Dendritic cell treated with granulocyte-macrophage colony-stimulating factor and Interleukin-4, amounts not matched to agents 40 ng/mL and 50 ng/mL, for 4 days (primary cell): ENCODE measurements around the gene ABLIM3.
A peak's percentile ranks its signal among the peaks of the same experiment; 100 is the strongest.

Source experiments
- H3K27ac Mint-ChIP-seq: one replicate; pipeline ENCODE4 v1.8.0; 2022; ENCODE audit warnings: mild to moderate bottlenecking, mixed read lengths
- H3K27me3 Mint-ChIP-seq: one replicate; pipeline ENCODE4 v1.8.0; 2022; ENCODE audit warnings: mild to moderate bottlenecking, mixed read lengths
- H3K36me3 Mint-ChIP-seq: one replicate; pipeline ENCODE4 v1.8.0; 2022; ENCODE audit warnings: low read depth, mixed read lengths
- H3K4me1 Mint-ChIP-seq: one replicate; pipeline ENCODE4 v1.8.0; 2022; ENCODE audit warnings: low read depth, mixed read lengths
- H3K4me3 Mint-ChIP-seq: one replicate; pipeline ENCODE4 v1.8.0; 2022; ENCODE audit warnings: mild to moderate bottlenecking, moderate library complexity, mixed read lengths
- H3K9me3 Mint-ChIP-seq: one replicate; pipeline ENCODE4 v1.8.0; 2022; ENCODE audit warnings: mixed read lengths
- intact Hi-C: fragments of 100-400 bp; cut with micrococcal nuclease; formaldehyde crosslinking; loops from one replicate; pipeline ENCODE4 v1.15.0; 2022

The ABLIM3 gene

GRCh38 chr5:149278451-149279210 lies 137.3 kb downstream of the ABLIM3 start:
- Mint-ChIP-seq H3K36me3 (no peaks in the 10 kb centered on the region), H3K27me3 (peaks cover 16% of the 10 kb centered on the region), H3K9me3 (peaks cover 10% of the 10 kb centered on the region), H3K4me1 (peaks cover 28% of the 10 kb centered on the region), H3K4me3 (no peak overlapping the region), H3K27ac (peak overlapping the region; percentile 1)
- intact Hi-C loops: no loop called here

- peaks cover 31% of the 10 kb centered on the region for H3K4me1 Mint-ChIP-seq
- H3K4me3 Mint-ChIP-seq: no peak overlapping the region
- H3K27me3 Mint-ChIP-seq: peaks cover 13% of the 10 kb centered on the region
- H3K36me3 Mint-ChIP-seq: no peaks in the 10 kb centered on the region
- intact Hi-C loops: no loop called here
- H3K27ac Mint-ChIP-seq: no peak overlapping the region
- H3K9me3 Mint-ChIP-seq: peaks cover 10% of the 10 kb centered on the region
These were observed 138.4 kb downstream of the ABLIM3 start for GRCh38 chr5:149279661-149280060.

- Mint-ChIP-seq H3K4me3 (no peak overlapping the region), H3K36me3 (no peaks in the 10 kb centered on the region), H3K4me1 (peaks cover 33% of the 10 kb centered on the region), H3K27me3 (peaks cover 13% of the 10 kb centered on the region), H3K9me3 (peaks cover 10% of the 10 kb centered on the region), H3K27ac (no peak overlapping the region)
- intact Hi-C loops: no loop called here
These were observed 138.8 kb downstream of the ABLIM3 start for GRCh38 chr5:149280124-149280523.

DNA sequence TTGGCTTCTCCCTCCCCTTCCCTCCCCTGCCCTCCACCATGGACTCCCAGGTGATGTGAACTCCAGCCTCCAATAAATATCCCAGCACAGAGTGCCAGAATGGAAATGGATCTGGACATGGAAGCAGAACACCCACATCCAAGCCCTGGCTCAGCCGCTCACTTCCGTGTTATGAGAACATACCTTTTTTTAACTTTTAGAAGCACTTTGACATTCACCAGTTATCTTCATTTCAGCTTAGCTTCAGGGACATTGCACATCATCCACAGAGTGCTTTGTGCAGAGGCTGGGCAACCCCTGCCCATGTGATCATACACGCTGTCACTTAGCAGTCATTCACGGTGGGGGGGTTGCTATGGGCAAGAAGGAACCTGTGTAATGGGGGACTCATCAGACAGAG lies 139.5 kb downstream of the ABLIM3 start:
- peaks cover 9% of the 10 kb centered on the region for H3K27me3 Mint-ChIP-seq
- no peaks in the 10 kb centered on the region for H3K36me3 Mint-ChIP-seq
- intact Hi-C loops: no loop called here
- H3K9me3 Mint-ChIP-seq: peaks cover 10% of the 10 kb centered on the region
- H3K4me1 Mint-ChIP-seq: peaks cover 33% of the 10 kb centered on the region
- H3K4me3 Mint-ChIP-seq: no peak overlapping the region
- no peak overlapping the region for H3K27ac Mint-ChIP-seq

DNA sequence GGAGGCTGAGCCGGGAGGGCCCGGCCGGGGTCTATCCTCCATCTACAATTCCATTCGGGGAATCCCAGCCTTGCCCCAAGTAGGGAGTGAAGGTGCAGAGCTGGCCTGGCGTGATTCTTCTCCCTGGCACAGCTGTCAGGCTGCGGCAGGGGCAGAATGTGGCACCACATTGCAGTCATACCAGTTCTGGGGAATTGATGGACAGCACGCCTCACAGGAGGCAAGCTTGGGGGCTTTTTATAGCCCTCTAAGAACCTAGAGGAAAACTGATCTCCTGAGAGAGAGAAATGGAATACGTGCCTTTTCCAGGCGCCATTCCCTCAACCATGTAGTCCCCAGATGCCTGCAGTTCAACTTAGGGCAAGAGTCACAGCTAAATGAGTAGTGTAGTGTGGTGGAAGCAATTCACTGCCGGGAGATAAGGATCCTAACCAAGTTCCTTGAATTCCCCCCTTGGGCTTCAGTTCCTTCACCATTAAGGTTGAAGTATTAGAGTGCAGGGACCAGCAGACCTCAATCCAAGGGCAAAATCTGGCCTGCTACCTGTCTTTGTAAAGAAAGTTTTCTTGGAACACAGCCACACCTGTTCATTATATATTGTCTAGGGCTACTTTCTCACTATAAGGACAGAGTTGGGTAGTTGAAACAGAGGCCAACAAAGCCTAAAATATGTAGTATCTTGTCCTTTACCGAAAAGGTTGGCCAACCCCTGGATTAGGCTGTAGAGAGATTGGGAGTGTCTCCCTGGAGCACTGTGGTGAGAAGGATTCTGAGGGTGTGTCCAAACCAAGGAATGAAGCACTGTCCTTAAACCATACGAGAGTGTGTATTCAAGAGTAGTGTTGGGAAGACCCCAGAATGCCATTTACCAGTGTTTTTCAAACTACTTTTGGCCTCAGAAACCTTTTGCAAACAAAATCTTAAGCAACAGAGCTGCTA lies 141.0 kb downstream of the ABLIM3 start:
- Mint-ChIP-seq H3K4me3 (no peak overlapping the region), H3K9me3 (peaks cover 10% of the 10 kb centered on the region), H3K36me3 (no peaks in the 10 kb centered on the region), H3K4me1 (peaks cover 30% of the 10 kb centered on the region), H3K27me3 (peaks cover 6% of the 10 kb centered on the region), H3K27ac (no peak overlapping the region)
- intact Hi-C loops: no loop called here

GRCh38 chr5:149282966-149283332 lies 141.7 kb downstream of the ABLIM3 start:
- no peak overlapping the region for H3K4me3 Mint-ChIP-seq
- peaks cover 10% of the 10 kb centered on the region for H3K9me3 Mint-ChIP-seq
- peaks cover 5% of the 10 kb centered on the region for H3K27me3 Mint-ChIP-seq
- H3K27ac Mint-ChIP-seq: no peak overlapping the region
- H3K4me1 Mint-ChIP-seq: peaks cover 23% of the 10 kb centered on the region
- intact Hi-C loops: no loop called here
- H3K36me3 Mint-ChIP-seq: no peaks in the 10 kb centered on the region

DNA sequence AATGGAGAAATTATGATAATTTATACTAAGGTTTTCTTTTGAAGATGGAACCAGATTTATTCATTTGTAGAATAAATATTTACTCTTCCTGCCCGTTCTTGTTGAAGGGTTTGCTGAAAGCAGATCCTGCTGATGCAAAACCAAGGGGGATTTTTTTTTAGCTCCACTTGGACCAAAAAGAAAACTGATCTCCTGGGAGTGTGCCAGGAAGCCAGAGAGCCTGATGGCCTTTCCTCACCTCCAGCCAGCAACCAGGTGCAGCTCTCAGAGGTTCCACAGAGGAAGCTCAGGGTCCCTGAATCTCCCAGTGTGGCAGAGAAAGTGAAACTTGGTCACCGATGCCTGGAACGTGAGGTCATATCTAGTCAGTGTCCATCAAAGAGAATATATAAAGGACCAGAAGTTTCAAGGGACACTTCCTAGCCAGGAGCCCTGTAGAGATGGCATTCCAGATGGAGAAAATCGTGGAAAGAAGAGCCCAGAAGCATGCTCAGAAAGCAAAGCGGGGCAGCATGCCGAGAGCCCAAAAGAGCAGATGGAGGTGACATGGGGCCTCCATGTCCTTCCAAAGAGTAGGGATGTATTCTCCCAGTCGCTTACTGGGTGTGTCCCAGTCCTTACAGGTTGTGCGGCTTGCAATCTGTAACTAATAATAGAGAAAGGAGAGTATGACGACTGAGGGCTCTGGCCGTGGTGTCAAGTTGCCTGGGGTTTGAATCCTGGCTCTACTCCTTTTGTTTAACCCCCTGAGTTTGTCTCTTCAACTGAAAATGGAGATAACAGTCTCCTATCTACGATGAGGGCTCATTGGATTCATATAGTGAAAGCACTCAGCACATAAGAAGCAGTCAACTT lies 142.6 kb downstream of the ABLIM3 start:
- intact Hi-C loops: no loop called here
- Mint-ChIP-seq H3K36me3 (no peaks in the 10 kb centered on the region), H3K4me3 (no peak overlapping the region), H3K27me3 (peaks cover 5% of the 10 kb centered on the region), H3K9me3 (peaks cover 2% of the 10 kb centered on the region), H3K4me1 (peaks cover 20% of the 10 kb centered on the region), H3K27ac (no peak overlapping the region)

DNA sequence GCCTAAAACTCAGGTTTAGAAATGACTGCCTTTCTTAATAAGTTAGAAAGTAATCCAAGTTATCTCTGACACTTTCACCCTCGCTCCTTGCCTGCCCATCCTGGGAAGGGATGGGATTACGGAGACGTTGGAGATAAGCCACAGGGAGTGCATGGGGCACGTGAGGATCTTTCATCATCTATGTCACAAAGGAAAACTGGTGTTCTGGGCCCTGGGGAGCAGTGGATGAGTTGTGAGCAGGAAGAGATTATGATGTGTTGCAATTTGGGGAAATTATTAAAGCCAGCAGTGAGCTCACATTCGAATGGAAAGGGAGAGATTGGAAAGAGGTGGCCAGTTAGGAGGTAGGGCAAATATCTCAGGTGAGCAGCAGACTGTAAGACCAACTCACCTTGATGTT lies 143.2 kb downstream of the ABLIM3 start:
- no peak overlapping the region for H3K27ac Mint-ChIP-seq
- no peaks in the 10 kb centered on the region for H3K36me3 Mint-ChIP-seq
- H3K4me1 Mint-ChIP-seq: peaks cover 23% of the 10 kb centered on the region
- no peak overlapping the region for H3K4me3 Mint-ChIP-seq
- H3K27me3 Mint-ChIP-seq: peaks cover 5% of the 10 kb centered on the region
- intact Hi-C loops: no loop called here
- no peaks in the 10 kb centered on the region for H3K9me3 Mint-ChIP-seq

DNA sequence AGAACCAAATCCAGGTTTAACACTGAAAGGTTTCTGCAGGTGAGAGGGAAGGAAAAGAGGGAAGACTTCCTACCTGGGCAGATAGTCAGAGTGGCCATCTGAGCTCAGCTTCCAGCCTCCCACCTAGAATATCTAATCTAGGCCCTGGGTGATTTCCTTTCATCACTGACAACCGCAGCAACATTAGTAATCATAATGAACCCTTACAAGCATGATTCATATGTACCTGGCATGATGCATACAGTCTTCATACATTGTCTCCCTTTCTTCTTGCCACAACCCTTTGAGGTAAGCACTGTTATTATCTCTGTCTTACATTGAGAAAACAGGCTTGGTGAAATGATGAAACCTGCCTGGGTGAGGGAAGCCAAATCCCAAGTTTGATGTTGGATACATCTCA lies 143.9 kb downstream of the ABLIM3 start:
- H3K36me3 Mint-ChIP-seq: no peaks in the 10 kb centered on the region
- H3K9me3 Mint-ChIP-seq: no peaks in the 10 kb centered on the region
- peaks cover 5% of the 10 kb centered on the region for H3K27me3 Mint-ChIP-seq
- no peak overlapping the region for H3K4me3 Mint-ChIP-seq
- intact Hi-C loops: no loop called here
- peaks cover 20% of the 10 kb centered on the region for H3K4me1 Mint-ChIP-seq
- H3K27ac Mint-ChIP-seq: no peak overlapping the region

GRCh38 chr5:149288436-149288835 lies 147.1 kb downstream of the ABLIM3 start:
- Mint-ChIP-seq H3K4me1 (peaks cover 20% of the 10 kb centered on the region), H3K36me3 (no peaks in the 10 kb centered on the region), H3K4me3 (no peak overlapping the region), H3K27me3 (peaks cover 6% of the 10 kb centered on the region), H3K27ac (peak overlapping the region; percentile 71), H3K9me3 (no peaks in the 10 kb centered on the region)
- intact Hi-C loops: no loop called here

GRCh38 chr5:149289301-149289700 lies 148.0 kb downstream of the ABLIM3 start:
- peak overlapping the region; percentile 71 for H3K27ac Mint-ChIP-seq
- intact Hi-C loops: no loop called here
- no peak overlapping the region for H3K4me3 Mint-ChIP-seq
- peaks cover 6% of the 10 kb centered on the region for H3K27me3 Mint-ChIP-seq
- peaks cover 20% of the 10 kb centered on the region for H3K4me1 Mint-ChIP-seq
- H3K36me3 Mint-ChIP-seq: no peaks in the 10 kb centered on the region
- H3K9me3 Mint-ChIP-seq: no peaks in the 10 kb centered on the region

- no peaks in the 10 kb centered on the region for H3K36me3 Mint-ChIP-seq
- H3K27me3 Mint-ChIP-seq: peaks cover 32% of the 10 kb centered on the region
- H3K9me3 Mint-ChIP-seq: no peaks in the 10 kb centered on the region
- no peak overlapping the region for H3K4me3 Mint-ChIP-seq
- intact Hi-C loops: no loop called here
- no peak overlapping the region for H3K27ac Mint-ChIP-seq
- H3K4me1 Mint-ChIP-seq: peaks cover 15% of the 10 kb centered on the region
These were observed 153.9 kb downstream of the ABLIM3 start for GRCh38 chr5:149294872-149295829.
